Lower leg skin (tissue), 3 donors: ENCODE measurements around the gene SORCS2.

Source experiments
- POLR2A ChIP-seq, 2 donors: fragments of 450-650 bp; IDR thresholded peaks; one replicate each; pipeline ENCODE4 v1.6.1; 2016 to 2017; ENCODE audit warnings: antibody characterized with exemption in 2 of 2, mild to moderate bottlenecking in 1 of 2, moderate library complexity in 1 of 2
- TF ChIP-seq, protein P1 (sequence below), 3 donors: fragments of 450-650 bp; IDR thresholded peaks; one replicate each; pipeline ENCODE4 v1.5.1; 2016; ENCODE audit warnings: antibody characterized with exemption in 3 of 3, mild to moderate bottlenecking in 3 of 3, moderate library complexity in 2 of 3

DNA sequence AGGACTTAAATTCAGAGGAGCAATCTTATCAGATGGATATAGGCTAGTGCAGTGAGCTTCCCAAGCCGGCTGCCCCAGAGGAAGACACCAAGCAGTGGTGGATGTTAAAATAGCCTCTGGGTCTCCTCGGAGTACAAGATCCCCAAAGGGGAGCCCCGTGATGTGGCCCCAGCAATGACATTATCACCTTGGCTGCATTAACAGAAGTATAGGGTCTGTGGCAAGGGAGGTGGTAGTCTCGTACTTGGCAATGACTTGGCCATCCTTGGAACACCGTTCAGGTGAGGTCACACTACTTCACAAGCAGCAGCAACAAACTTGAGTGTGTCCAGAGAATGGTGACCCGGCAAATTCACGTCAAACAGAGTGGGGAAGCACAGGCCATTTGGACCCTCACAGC lies 174.6 kb downstream of the SORCS2 start:
- TF ChIP-seq, protein P1, sequence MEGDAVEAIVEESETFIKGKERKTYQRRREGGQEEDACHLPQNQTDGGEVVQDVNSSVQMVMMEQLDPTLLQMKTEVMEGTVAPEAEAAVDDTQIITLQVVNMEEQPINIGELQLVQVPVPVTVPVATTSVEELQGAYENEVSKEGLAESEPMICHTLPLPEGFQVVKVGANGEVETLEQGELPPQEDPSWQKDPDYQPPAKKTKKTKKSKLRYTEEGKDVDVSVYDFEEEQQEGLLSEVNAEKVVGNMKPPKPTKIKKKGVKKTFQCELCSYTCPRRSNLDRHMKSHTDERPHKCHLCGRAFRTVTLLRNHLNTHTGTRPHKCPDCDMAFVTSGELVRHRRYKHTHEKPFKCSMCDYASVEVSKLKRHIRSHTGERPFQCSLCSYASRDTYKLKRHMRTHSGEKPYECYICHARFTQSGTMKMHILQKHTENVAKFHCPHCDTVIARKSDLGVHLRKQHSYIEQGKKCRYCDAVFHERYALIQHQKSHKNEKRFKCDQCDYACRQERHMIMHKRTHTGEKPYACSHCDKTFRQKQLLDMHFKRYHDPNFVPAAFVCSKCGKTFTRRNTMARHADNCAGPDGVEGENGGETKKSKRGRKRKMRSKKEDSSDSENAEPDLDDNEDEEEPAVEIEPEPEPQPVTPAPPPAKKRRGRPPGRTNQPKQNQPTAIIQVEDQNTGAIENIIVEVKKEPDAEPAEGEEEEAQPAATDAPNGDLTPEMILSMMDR (IDR thresholded peaks at IDR 0.05), result no peak
- TF ChIP-seq POLR2A (IDR thresholded peaks at IDR 0.05), result no peak
